ENCODE data around the gene AUH.

DNA sequence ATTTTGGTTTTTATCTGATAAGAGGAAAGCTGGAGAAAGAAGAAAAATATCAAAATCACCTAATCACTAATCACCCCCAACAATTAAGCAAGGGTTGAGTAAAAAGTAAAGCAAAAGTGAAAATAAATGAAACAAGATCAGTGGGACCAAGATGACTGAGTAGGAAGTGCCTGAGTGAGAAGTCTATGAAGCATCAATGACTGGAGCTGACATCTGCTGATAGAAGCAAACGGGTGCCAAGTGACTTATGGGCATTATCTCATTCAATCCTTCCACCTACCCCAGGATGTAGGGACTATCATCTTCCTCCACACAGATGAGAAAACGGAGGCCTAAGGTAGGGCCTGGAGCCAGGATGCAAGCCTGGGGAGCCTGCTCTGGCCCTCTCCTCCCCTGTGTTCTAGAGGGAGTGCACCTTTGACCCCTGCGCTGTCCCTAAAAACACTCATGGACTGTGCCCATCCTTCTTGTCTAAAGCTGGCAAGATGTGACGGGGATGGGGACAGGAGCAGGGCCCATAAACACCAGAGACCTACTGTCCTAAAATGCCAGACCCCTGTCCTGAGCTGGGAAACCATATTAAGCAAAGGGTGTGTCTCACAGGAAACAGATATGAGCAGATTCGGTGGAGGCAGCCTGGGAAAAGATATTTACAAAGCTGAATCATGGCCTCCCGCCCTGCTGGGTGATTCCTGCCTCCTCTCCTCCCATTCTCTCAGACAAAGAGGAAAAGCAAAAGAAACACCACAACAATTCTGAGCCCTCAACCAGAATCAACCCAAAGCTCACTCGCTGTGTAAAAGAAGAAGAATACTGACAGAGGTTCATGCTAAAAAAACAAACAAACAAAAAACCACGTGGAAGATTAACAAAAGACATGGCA lies 116.0 kb downstream of the AUH start:
- no peak for TF ChIP-seq CTCF (IDR thresholded peaks at IDR 0.05)
- TF ChIP-seq POLR2A (IDR thresholded peaks at IDR 0.05), result no peak

All from Peyer's patch (tissue), 4 donors.